Measurements from ENCODE around the gene HTRA1. TPM values are rescaled to one million over a fixed set of nuclear protein-coding genes. Genes with fewer than 3 reads are reported as not detected.

The HTRA1 gene
- total RNA-seq, 2 donors from 2014 or later = 41.4 to 61.8 TPM

GRCh38 chr10:122490268-122490667 lies 28.9 kb downstream of the HTRA1 start:
- intact Hi-C loops (cut with DNase I) = loop anchor here (5.0 to 10.0 kb wide), 2 partner anchors 118 to 325 kb away; partner anchors contain the start of gene PLEKHA1
- no peak overlapping the region for H3K4me3 ChIP-seq
- TF ChIP-seq POLR2AphosphoS5 (IDR thresholded peaks at IDR 0.05) (no peak), POLR2A (IDR thresholded peaks at IDR 0.05) (no peak)
- TF ChIP-seq, protein P1, sequence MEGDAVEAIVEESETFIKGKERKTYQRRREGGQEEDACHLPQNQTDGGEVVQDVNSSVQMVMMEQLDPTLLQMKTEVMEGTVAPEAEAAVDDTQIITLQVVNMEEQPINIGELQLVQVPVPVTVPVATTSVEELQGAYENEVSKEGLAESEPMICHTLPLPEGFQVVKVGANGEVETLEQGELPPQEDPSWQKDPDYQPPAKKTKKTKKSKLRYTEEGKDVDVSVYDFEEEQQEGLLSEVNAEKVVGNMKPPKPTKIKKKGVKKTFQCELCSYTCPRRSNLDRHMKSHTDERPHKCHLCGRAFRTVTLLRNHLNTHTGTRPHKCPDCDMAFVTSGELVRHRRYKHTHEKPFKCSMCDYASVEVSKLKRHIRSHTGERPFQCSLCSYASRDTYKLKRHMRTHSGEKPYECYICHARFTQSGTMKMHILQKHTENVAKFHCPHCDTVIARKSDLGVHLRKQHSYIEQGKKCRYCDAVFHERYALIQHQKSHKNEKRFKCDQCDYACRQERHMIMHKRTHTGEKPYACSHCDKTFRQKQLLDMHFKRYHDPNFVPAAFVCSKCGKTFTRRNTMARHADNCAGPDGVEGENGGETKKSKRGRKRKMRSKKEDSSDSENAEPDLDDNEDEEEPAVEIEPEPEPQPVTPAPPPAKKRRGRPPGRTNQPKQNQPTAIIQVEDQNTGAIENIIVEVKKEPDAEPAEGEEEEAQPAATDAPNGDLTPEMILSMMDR (IDR thresholded peaks at IDR 0.05) = no peak
- WGBS = 76% methylated on average over 4 of the region's 4 CpGs
- H3K4me1 ChIP-seq (replicated peaks) = no peaks in the 10 kb centered on the region
- no peak overlapping the region for H3K27ac ChIP-seq
- no peak for DNase-seq (ENCODE audit: low spot score)
- no peaks in the 10 kb centered on the region for H3K36me3 ChIP-seq
- H3K9me3 ChIP-seq = no peaks in the 10 kb centered on the region
- H3K27me3 ChIP-seq (replicated peaks; ENCODE audit: insufficient read depth) = no peaks in the 10 kb centered on the region

GRCh38 chr10:122490786-122491680 lies 29.7 kb downstream of the HTRA1 start:
- intact Hi-C loops (cut with DNase I) = loop anchor here (5.0 to 10.0 kb wide), 2 partner anchors 119 to 326 kb away; partner anchors contain the start of gene PLEKHA1
- Histone ChIP-seq H3K4me1 (replicated peaks) (no peaks in the 10 kb centered on the region), H3K27ac (peak overlapping the region in 1 of 2 donors; percentile 43), H3K36me3 (no peaks in the 10 kb centered on the region), H3K27me3 (replicated peaks; ENCODE audit: insufficient read depth) (no peaks in the 10 kb centered on the region), H3K9me3 (no peaks in the 10 kb centered on the region), H3K4me3 (no peak overlapping the region)
- DNase-seq (ENCODE audit: low spot score) = peak; percentile 66
- TF ChIP-seq POLR2A (IDR thresholded peaks at IDR 0.05) (no peak), POLR2AphosphoS5 (IDR thresholded peaks at IDR 0.05) (peak; percentile 53)
- whole genome bisulfite sequencing = 53% methylated on average over 26 of the region's 26 CpGs

GRCh38 chr10:122492006-122492405 lies 30.7 kb downstream of the HTRA1 start:
- Histone ChIP-seq H3K27me3 (replicated peaks; ENCODE audit: insufficient read depth) (no peaks in the 10 kb centered on the region), H3K9me3 (no peaks in the 10 kb centered on the region), H3K4me3 (no peak overlapping the region), H3K4me1 (replicated peaks) (no peaks in the 10 kb centered on the region), H3K27ac (peak overlapping the region in 1 of 2 donors; percentile 43), H3K36me3 (no peaks in the 10 kb centered on the region)
- no peak for DNase-seq (ENCODE audit: low spot score)
- TF ChIP-seq POLR2AphosphoS5 (IDR thresholded peaks at IDR 0.05) = no peak
- TF ChIP-seq, protein P1 (IDR thresholded peaks at IDR 0.05) = no peak
- no peak for TF ChIP-seq POLR2A (IDR thresholded peaks at IDR 0.05)
- intact Hi-C loops (cut with DNase I) = loop anchor here (5.0 to 10.0 kb wide), 2 partner anchors 120 to 327 kb away; partner anchors contain the start of gene PLEKHA1
- WGBS = 66% methylated on average over 9 of the region's 9 CpGs

DNA sequence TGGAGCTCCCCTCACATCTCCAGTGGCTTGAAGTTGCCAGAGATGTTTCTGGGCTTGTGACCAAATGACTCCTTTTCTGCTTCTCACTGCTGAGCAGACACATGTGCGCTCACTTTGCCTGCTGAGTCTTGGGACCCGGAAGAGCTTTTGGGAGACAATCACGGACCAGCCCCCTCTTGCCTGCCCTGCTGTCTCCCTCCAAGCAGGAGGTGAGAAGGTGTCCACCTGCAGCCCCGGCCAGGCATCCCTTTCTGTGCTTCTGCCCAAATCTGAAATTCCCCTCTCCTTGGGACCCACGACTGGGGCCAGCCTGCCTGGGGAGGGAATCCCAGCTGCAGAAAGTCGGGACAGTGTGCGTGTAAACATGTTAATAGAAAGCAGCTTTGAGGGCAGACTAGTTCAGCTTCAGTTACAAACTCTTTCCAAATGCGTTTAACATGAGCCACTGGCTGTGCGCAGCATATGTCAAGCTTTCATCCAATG lies 31.7 kb downstream of the HTRA1 start:
- H3K36me3 ChIP-seq = no peaks in the 10 kb centered on the region
- H3K4me3 ChIP-seq = no peak overlapping the region
- 61% methylated on average over 9 of the region's 9 CpGs for WGBS
- H3K27me3 ChIP-seq (replicated peaks; ENCODE audit: insufficient read depth) = no peaks in the 10 kb centered on the region
- H3K9me3 ChIP-seq = no peaks in the 10 kb centered on the region
- no peak overlapping the region for H3K27ac ChIP-seq
- H3K4me1 ChIP-seq (replicated peaks) = no peaks in the 10 kb centered on the region
- TF ChIP-seq, protein P1 (IDR thresholded peaks at IDR 0.05) = no peak
- TF ChIP-seq POLR2AphosphoS5 (IDR thresholded peaks at IDR 0.05) = no peak
- TF ChIP-seq POLR2A (IDR thresholded peaks at IDR 0.05) = no peak
- no peak for DNase-seq (ENCODE audit: low spot score)
- intact Hi-C loops (cut with DNase I) = loop anchor here (5.0 to 10.0 kb wide), 2 partner anchors 121 to 328 kb away; partner anchors contain the start of gene PLEKHA1

- Histone ChIP-seq H3K27ac (no peak overlapping the region), H3K9me3 (no peaks in the 10 kb centered on the region), H3K36me3 (no peaks in the 10 kb centered on the region), H3K4me3 (no peak overlapping the region), H3K27me3 (replicated peaks; ENCODE audit: insufficient read depth) (no peaks in the 10 kb centered on the region), H3K4me1 (replicated peaks) (no peaks in the 10 kb centered on the region)
- TF ChIP-seq POLR2A (IDR thresholded peaks at IDR 0.05) (no peak), POLR2AphosphoS5 (IDR thresholded peaks at IDR 0.05) (no peak)
- TF ChIP-seq, protein P1 (IDR thresholded peaks at IDR 0.05) = no peak
- 92% methylated on average over 4 of the region's 4 CpGs for WGBS
- DNase-seq (ENCODE audit: low spot score) = no peak
- intact Hi-C loops (cut with DNase I) = loop anchor here (5.0 to 10.0 kb wide), 2 partner anchors 121 to 329 kb away; partner anchors contain the start of gene PLEKHA1
These were observed 32.4 kb downstream of the HTRA1 start for GRCh38 chr10:122493761-122494160.
